Measurements from ENCODE around the gene ZNF502.

- TF ChIP-seq ZFP36 (IDR thresholded peaks at IDR 0.05; ENCODE audit: borderline replicate concordance, low read depth, low read length, partially characterized antibody) (no peak), ZNF30 (CRISPR knock-in tag; IDR thresholded peaks at IDR 0.05) (no peak), SPEN (CRISPR knock-in tag; IDR thresholded peaks at IDR 0.05; ENCODE audit: low read depth) (no peak), USF2 (IDR thresholded peaks at IDR 0.05; ENCODE audit: low read depth, low read length) (no peak), USF2 (CRISPR knock-in tag; IDR thresholded peaks at IDR 0.05; ENCODE audit: borderline replicate concordance) (no peak), ELF1 (CRISPR knock-in tag; IDR thresholded peaks at IDR 0.05) (no peak)
- TF ChIP-seq, protein P1, sequence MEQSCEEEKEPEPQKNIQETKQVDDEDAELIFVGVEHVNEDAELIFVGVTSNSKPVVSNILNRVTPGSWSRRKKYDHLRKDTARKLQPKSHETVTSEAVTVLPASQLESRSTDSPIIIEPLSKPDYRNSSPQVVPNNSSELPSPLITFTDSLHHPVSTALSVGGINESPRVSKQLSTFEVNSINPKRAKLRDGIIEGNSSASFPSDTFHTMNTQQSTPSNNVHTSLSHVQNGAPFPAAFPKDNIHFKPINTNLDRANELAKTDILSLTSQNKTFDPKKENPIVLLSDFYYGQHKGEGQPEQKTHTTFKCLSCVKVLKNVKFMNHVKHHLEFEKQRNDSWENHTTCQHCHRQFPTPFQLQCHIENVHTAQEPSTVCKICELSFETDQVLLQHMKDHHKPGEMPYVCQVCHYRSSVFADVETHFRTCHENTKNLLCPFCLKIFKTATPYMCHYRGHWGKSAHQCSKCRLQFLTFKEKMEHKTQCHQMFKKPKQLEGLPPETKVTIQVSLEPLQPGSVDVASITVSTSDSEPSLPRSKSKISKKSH (CRISPR knock-in tag; IDR thresholded peaks at IDR 0.05; ENCODE audit: borderline replicate concordance) = no peak
- TF ChIP-seq, protein P2, sequence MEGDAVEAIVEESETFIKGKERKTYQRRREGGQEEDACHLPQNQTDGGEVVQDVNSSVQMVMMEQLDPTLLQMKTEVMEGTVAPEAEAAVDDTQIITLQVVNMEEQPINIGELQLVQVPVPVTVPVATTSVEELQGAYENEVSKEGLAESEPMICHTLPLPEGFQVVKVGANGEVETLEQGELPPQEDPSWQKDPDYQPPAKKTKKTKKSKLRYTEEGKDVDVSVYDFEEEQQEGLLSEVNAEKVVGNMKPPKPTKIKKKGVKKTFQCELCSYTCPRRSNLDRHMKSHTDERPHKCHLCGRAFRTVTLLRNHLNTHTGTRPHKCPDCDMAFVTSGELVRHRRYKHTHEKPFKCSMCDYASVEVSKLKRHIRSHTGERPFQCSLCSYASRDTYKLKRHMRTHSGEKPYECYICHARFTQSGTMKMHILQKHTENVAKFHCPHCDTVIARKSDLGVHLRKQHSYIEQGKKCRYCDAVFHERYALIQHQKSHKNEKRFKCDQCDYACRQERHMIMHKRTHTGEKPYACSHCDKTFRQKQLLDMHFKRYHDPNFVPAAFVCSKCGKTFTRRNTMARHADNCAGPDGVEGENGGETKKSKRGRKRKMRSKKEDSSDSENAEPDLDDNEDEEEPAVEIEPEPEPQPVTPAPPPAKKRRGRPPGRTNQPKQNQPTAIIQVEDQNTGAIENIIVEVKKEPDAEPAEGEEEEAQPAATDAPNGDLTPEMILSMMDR (CRISPR knock-in tag; IDR thresholded peaks at IDR 0.05) = no peak
Measured at GRCh38 chr3:44666346-44666745, 46.1 kb upstream of the ZNF502 start.

Data from HepG2 (cell line).